MV-4-11 (cell line): Measurements from ENCODE around the gene IFNL3.
"Not testable (repeated sequence)": the region's sequence is repeated elsewhere in the genome, so short reads cannot be mapped to it uniquely, and the experiment has no call there.

ENCODE experiments used
- DNase-seq: peaks from one replicate; lab custom pipeline; 2025; lab: John Stamatoyannopoulos, UW

Gene IFNL3

DNA sequence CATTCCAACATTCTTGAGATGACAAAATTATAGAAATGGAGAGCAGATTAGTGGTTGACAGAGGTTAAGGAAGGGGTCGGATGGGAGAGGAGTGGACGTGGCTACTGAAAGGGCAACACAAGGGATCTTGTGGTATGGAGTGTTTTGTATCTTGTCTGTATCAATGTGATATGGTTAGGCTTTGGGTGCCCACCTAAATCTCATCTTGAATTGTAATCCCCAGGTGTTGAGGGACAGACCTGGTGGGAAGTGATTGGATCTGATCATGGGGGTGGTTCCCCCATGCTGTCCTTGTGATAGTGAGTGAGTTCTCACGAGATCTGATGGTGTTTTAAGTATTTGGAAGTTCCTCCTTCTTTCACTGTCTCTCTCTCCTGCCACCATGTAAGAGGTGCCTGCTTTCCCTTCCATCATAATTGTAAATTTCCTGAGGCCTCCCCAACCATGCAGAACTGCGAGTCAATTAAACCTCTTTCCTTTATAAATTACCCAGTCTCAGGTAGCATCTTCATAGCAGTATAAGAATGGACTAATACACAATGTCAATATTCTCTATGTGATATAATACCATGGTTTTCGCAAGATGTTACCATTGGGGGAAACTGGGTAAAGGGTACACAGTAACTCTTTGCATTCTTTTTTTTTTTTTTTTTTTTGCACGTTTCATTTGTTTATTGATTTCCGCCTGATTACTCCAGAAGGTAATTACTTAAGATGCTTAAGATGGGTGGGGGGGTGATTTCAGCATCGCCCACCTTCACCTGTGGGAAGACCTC, 8.8 kb upstream of the IFNL3 start:
- no peak for DNase-seq

DNA sequence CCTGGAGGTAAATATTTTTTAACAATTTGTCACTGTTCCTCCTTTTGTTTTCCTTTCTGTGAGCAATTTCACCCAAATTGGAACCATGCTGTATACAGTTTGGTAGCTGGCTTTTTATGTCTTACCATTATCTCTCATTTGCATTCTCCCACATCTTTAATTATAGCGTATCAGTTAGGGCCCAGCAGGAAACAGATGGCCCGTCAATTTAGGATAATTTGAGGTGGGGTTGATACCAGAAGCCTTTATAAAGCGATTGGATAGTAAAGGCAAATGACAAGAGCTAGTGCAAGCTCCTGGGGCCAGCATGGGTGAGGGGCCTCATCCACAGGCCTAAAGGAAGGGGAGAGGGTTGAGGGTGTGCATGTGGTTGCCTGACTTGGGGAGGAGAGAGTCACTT, 7.7 kb upstream of the IFNL3 start:
- DNase-seq: no peak

DNA sequence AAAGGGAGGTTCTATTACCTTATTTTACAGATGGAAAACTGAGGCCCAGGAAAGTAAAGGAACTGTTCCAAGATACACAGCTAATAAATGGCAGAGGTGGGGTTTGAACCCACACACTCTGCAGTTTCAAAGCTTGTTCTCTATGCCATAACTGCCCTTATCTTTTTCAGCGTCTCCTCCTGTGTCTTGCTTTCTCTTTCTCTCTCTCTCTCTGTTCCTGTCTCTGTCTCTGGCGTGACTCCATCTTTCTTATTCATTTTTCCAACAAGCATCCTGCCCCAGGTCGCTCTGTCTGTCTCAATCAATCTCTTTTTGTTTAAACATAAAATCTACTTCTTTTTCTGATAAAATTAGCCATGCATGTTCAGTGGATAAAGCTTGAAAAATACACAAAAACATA, 7.0 kb upstream of the IFNL3 start:
- DNase-seq: no peak

DNA sequence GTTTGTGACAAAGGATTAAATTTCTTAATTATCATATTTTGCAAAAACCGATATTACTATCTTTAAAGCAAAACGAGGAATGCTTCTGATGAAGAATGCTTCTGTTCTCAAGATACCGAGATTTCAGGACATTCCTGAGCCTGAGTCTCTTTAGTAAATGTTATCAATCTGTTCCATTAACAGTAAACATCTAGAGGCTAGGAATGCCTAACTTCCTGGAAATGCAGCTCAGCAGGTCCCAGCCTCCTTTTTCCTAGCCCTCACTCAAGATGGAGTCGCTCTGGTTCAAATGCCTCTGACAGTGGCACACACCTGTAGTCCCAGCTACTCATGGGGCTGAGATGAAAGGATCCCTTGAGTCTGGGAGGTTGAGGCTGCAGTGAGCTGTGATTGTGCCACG, 6.3 kb upstream of the IFNL3 start:
- no peak for DNase-seq

DNA sequence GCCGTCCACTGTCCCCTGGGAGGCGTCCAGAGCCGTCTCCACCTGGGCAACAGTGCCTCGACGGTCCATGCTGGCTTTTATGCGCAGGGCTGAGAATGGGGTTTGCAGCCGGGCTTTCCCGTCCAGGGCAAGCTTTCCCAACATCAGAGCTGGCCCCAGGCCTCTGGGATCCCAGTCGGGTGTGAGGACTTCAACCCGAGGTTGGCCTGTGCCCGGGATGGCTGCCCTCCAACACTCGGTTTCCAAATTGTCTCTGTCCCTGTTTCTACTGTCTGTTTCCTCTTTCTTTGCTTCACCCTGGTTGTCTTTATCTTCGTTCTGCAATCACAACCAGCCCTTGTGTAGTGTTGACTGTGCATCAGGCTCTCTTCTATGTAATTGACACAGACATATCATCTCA, 4.0 kb upstream of the IFNL3 start, which contains the start of gene IFNL4:
Gene IFNL4, minus strand, starts transcription at position 51 of the 400 bp plus-strand sequence.
- DNase-seq: no peak

DNA sequence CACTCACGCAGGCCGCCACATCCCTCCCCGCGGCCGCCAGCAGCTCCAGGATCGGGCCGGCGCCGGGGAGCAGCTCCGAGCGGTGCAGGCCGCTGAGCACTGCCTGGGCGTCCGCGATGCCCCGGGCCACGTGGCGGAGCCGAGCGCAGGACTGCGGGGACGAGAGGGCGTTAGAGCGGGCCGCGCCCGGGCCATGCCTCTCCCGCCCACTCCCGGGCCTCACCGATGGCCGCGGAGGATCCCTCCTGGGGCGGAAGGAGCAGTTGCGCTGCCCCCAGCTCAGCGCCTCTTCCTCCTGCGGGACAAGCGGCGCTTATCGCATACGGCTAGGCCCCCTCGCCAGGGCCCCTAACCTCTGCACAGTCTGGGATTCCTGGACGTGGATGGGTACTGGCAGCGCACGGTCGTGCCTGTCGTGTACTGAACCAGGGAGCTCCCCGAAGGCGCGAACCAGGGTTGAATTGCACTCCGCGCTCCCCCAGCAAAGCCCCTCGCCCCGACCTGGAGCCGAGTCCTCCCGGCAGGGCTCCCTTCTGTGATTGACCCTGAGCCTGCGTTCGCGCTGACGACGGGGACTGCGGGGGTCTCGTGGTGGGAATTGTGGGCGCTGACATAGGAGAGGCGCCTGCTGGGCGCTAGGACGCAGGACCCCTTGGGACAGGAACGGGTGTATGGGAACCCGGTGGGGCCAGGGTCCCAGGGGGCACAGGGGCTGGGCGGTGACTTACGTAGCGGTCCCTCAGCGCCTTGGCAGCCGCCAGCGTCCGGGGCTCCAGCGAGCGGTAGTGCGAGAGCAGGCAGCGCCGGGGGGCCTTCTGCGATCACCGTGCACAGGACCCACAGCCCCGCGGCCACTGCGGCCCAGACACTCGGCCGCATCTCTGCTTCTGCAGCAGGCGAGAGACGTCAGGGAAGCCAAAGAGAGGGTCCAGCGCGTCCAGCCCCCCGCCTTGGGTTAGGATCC, 3.2 kb upstream of the IFNL3 start:
- no peak for DNase-seq

DNA sequence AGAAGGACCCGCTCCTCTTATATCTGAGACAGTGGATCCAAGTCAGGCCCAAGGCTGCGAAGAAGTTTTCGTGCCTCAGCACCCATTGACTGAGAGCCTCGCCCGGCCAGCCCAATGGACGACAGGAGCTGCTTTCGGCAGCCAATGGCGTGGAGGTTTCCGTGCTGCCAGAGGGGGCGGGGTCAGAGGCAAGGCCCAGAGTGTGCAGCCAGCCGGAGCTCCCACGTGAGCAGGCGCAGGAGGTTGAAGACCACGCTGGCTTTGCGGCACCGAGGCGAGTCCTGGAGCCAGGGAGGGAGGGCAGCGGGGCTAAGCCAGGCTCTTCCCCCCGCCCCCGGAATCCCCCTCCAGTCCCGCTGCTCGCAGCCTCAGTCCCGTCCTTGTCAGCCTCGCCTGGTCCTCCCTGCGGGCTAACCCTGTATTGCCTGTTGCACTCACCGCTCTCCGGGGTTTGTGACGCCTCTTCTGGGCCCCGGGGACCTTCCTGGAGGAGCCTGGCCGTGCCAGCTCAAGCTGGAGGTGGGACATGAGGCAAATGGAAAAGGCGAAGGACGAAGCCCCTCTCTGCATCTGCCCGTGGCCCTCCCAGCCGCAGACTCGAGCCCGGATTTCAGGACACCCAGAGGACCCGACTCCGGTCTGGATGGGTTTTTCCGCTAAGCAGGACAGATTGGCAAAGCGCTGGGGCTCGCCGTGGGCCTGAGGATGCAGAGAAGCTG, 2.3 kb upstream of the IFNL3 start:
- DNase-seq: no peak

DNA sequence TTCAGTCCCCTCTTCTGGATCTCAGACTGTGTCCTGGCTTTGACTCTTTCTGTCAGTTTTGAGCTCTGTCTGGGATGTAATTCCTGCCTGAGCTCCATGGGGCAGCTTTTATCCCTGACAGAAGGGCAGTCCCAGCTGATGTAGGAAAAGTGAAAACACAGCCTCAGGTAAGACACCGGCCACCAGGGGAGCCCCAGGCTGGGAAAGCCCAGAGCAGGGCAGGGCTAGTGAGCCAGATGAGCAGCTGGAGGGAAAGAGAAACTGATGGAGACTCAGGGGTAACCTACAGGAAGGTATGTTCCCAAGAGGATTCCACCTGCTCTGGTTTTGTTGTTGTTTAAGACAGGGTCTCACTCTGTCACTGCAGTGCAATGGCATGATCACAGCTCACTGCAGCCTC, 360 bp upstream of the IFNL3 start:
- DNase-seq: not testable (repeated sequence)

DNA sequence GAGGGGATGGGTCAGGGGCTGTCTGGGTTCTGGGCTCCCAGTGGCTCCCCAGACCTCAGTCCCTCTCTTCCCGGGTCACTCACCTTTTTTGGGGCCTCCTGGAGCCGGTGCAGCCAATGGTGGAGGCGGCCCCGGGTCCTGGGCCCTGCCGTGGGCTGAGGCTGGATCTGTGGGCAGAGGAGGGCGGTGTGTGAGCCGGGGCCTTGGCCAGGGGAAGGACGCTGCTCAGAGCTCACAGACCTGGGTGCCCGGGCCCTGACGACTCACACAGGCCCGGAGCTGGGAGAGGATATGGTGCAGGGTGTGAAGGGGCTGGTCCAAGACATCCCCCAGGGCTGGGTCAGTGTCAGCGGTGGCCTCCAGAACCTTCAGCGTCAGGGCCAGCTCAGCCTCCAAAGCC, 1.1 kb downstream of the IFNL3 start:
- DNase-seq: not testable (repeated sequence)

DNA sequence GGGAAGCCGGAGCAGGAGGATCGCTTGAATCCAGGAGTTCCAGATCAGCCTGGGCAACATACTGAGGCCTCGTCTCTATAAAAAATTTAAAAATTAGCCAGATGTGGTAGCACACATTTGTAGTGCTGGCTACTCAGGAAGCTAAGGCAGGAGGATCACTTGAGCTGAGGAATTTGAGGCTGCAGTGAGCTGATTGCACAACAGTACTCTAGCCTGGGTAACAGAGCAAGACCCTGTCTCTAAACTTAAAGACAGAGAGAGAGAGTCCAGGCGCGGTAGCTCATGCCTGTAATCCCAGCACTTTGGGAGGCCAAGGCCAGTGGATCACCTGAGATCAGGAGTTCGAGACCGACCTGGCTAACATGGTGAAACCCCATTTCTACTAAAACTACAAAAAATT, 4.4 kb downstream of the IFNL3 start:
- peak; percentile 34 for DNase-seq

DNA sequence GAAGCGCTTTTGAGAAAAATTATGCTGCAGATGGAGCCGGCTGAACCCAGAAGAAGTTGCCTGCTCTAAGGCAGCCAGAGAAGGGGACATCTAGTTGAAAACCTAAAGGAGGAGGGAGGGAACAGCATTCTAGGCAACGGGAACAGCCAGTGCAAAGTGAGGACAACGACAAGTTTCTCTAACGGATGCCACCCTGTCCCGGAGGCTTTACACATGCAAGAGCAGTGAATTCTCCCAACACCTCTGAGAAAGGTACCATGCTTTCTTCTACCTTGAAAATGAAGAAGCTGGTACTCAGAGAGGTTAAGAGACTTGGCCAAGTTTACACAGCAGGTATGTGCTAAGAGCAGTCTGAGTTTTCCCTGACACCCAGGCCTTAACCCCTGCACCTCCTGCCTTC, 5.9 kb downstream of the IFNL3 start:
- DNase-seq: no peak

DNA sequence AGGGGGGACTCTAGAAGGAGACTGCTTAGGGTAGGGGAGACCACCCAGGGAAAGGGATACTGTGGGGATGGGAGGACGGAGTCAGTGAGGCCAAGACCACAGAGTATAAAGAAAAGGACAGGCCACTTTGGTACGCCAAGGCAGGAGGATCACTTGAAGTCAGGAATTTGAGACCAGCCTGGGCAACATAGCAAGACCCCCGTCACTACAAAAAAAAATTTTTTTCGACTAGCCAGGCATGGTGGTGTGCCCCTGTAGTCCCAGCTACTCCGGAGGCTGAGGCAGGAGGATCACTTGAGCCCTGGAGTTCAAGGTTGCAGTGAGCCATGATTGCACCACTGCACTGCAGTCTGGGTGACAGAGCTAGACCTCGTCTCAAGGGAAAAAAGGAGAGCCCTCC, 6.6 kb downstream of the IFNL3 start:
- no peak for DNase-seq

DNA sequence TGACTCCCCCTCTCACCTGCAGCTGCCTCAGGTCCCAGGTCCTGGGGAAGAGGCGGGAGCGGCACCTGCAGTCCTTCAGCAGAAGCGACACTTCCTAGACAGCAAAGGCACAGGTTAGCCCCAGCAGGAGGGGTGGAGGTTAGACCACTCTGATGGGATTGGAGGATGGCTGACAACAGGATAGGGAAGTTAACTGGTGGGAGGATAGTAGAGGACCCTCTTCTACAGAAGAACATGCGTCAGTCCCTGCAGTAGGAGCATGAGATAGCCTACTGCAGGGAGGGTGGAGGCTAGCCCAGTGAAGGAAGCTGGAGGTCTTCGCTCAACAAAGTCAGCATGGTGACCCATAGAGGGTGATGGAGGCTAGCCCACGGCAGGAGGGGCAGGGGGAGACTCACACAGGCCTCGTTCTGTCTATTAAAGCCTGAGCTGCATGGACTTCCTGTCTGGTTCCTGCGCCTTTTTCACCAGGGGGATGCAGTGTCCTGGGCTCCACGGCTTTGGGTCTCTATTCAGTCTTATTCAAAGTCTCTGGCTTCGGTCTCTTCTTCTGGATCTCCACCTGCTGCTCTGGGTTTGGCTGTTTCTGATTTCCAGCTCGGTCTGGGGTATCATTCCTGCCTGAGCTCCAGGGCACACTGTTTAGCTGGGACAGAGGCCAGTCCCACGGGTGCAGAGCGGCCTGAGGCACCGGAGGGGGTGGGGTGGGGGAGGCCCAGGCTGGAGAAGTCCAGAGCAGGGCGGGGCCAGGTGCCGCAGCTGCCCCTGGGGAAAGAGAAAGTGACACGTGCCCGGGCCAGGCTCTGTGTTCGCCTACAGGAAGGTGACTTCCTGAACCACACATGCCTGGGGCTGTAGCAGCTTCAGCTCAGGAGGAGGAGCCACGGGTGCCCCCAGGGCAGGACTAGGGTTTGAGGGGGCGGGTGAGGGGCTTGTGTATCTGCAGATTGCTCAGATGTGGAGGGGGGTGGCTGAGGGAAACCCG, 7.3 kb downstream of the IFNL3 start:
- no peak for DNase-seq

DNA sequence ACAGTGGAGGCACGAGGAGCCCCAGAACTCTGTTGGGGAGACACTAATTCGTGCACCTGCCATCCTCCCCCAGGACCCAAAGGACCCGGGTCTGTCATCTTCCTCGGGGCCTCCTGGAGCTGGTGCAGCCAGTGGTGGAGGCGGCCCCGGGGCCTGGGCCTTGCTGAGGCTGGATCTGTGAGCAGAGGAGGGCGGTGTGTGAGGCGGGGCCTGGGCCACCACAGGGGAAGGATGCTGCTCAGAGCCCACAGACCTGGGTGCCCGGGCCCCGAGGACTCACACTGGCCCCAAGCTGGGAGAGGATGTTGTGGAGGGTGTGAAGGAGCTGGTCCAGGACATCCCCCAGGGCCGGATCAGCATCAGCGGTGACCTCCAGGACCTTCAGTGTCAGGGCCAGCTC, 8.3 kb downstream of the IFNL3 start:
- DNase-seq: no peak

DNA sequence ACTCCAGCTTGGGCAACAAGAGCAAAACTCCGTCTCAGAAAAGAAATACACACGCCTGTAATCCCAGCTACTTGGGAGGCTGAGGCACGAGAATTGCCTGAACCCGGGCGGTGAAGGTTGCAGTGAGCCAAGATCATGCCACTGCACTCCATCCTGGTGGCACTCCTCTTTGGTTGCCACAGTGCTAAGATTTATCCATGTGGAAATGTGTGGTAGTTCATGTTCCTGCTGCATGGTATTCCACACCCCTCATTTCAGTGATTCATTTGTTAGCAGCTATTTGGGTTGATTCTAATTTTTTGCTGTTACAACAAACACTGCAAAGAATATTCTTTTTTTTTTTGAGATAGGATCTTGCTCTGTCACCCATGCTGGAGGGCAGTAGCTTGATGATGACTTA, 12.1 kb downstream of the IFNL3 start:
- no peak for DNase-seq

DNA sequence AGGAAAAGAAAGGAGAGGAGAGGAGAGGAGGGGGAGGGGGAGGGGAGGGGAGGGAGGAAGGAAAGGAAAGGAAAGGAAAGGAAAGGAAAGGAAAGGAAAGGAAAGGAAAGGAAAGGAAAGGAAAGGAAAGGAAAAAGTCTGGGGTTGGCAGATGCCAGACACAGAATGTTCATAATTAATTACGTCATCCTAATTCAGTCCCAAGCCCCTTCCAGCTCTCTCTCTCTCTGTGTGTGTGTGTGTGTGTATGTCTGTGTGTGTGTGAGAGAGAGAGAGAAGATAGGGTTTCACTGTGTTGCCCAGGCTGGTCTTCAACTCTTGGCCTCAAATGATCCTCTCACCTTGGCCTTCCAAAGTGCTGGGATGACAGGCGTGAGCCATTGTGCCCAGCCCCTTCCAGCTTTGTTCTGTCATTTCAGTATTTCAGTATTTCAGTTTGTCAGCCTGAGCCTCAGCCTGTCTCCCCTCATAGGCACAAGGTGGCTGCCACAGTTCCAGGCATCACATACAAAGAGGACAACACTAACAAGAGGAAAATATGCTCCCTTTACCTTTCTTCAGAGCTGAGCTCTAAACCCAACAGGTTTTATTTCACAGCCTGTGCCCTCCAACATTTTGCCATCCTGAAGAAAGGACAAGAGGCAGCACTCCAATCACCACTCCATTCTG, 14.6 kb downstream of the IFNL3 start:
- no peak for DNase-seq

DNA sequence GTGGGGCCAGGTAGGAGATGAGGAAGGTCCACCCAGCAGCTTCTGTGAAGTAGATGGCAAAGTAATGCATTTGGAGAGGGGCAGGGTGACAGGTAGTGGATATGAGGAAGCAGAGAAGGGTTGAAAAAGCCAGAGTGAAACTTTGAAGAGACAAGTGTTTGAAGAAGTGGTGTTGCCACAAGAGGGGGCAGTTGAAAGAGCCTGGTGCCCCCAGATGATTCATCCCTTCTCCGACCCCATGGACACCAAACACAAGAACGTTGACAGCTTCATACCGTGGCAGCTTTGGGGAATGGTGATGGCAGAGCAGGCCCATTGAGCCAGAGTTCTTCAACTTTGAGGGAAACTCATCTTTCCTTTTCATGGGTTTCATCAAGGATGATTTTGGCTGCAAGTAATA, 19.9 kb downstream of the IFNL3 start:
- peak; percentile 78 for DNase-seq

DNA sequence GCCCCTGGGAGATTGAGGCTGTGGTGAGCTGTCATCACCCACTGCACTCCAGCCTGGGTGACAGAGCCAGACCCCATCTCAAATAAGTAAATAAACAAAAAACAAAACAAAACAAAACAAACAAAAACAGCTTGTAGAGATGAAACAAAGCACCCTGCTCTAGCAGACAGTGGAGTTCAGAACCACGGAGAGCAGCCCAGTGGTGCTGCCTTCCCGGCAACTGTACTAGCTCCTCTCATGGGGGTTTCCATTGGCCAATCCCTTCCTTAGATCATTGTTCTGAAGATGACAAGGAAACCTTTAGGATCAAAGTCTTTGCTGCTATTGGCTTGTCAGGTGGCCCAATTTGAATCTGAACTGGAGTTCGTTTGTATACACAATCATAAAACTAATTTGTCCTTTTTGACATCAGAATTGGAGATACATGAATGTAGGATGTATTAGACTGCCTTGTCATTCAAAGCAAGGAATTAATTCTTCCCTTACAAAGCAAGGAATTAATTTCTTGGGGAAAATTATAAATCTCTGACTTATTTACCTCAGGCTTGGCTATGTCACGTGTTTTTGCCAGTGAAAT, 21.0 kb downstream of the IFNL3 start:
- no peak for DNase-seq

DNA sequence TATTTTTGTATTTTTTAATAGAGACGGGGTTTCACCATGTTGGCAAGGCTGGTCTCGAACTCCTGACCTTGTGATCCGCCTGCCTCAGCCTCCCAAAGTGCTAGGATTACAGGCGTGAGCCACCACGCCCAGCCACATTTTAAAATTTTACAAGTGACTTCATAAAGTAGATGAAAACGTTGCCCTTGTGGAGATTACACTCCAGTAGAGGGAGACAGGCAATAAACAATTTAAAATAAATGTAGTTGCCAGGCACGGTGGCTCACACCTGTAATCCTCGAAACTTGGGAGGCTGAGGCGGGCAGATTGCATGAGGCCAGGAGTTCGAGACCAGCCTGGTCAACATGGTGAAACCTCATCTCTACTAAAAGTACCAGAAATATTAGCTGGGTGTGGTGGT, 25.7 kb downstream of the IFNL3 start:
- not testable (repeated sequence) for DNase-seq
